BLaER1 (cell line): ENCODE data around the gene KRT80.

Experiments used
- H3K27ac ChIP-seq: shearing (Covaris generic); formaldehyde crosslinking; 2 replicates; pipeline ENCODE4 v1.8.1; 2022
- H3K27me3 ChIP-seq: shearing (Covaris generic); formaldehyde crosslinking; 2 replicates; pipeline ENCODE4 v1.8.1; 2022
- H3K36me3 ChIP-seq: shearing (Covaris generic); formaldehyde crosslinking; 2 replicates; pipeline ENCODE4 v1.8.1; 2022
- H3K4me1 ChIP-seq: shearing (Covaris generic); formaldehyde crosslinking; 2 replicates; pipeline ENCODE4 v1.8.1; 2022
- H3K4me2 ChIP-seq: shearing (Covaris generic); formaldehyde crosslinking; 2 replicates; pipeline ENCODE4 v1.8.1; 2022
- H3K4me3 ChIP-seq: shearing (Covaris generic); formaldehyde crosslinking; 2 replicates; pipeline ENCODE4 v1.8.1; 2022
- H3K9ac ChIP-seq: shearing (Covaris generic); formaldehyde crosslinking; 2 replicates; pipeline ENCODE4 v1.8.1; 2022
- H3K9me3 ChIP-seq: shearing (Covaris generic); formaldehyde crosslinking; 2 replicates; pipeline ENCODE4 v1.8.1; 2022
- H4K20me1 ChIP-seq: shearing (Covaris generic); formaldehyde crosslinking; 2 replicates; pipeline ENCODE4 v1.8.1; 2022
- Cebpa-rat ChIP-seq: shearing (Covaris generic); IDR thresholded peaks from 2 replicates; pipeline ENCODE4 v1.8.1; 2022

KRT80 gene

GRCh38 chr12:52156757-52157565 lies 34.9 kb downstream of the KRT80 start:
- no peaks in the 10 kb centered on the region for H4K20me1 ChIP-seq
- peaks cover 7% of the 10 kb centered on the region for H3K4me1 ChIP-seq
- no peaks in the 10 kb centered on the region for H3K27me3 ChIP-seq
- H3K4me3 ChIP-seq = no peak overlapping the region
- TF ChIP-seq Cebpa-rat = no peak
- no peak overlapping the region for H3K9ac ChIP-seq
- H3K9me3 ChIP-seq = no peaks in the 10 kb centered on the region
- no peaks in the 10 kb centered on the region for H3K36me3 ChIP-seq
- no peak overlapping the region for H3K27ac ChIP-seq
- no peak overlapping the region for H3K4me2 ChIP-seq

- H3K27ac ChIP-seq = no peak overlapping the region
- no peaks in the 10 kb centered on the region for H4K20me1 ChIP-seq
- peaks cover 13% of the 10 kb centered on the region for H3K4me1 ChIP-seq
- no peaks in the 10 kb centered on the region for H3K36me3 ChIP-seq
- no peak overlapping the region for H3K4me2 ChIP-seq
- no peak overlapping the region for H3K4me3 ChIP-seq
- no peaks in the 10 kb centered on the region for H3K27me3 ChIP-seq
- no peaks in the 10 kb centered on the region for H3K9me3 ChIP-seq
- H3K9ac ChIP-seq = no peak overlapping the region
- TF ChIP-seq Cebpa-rat = no peak
Observed at GRCh38 chr12:52156311-52156710, 35.5 kb downstream of the KRT80 start.

GRCh38 chr12:52155048-52155868 lies 36.6 kb downstream of the KRT80 start:
- Histone ChIP-seq H3K27me3 (no peaks in the 10 kb centered on the region), H3K27ac (no peak overlapping the region), H3K9me3 (no peaks in the 10 kb centered on the region), H3K4me1 (peaks cover 19% of the 10 kb centered on the region), H3K4me2 (no peak overlapping the region), H3K9ac (no peak overlapping the region), H3K36me3 (no peaks in the 10 kb centered on the region), H3K4me3 (no peak overlapping the region), H4K20me1 (no peaks in the 10 kb centered on the region)
- no peak for TF ChIP-seq Cebpa-rat

GRCh38 chr12:52152905-52153317 lies 38.9 kb downstream of the KRT80 start:
- H3K4me2 ChIP-seq = peak overlapping the region; percentile 65; the same call in 1 of the 2 replicates

GRCh38 chr12:52151837-52152783 lies 39.7 kb downstream of the KRT80 start:
- H3K27ac ChIP-seq = no peak overlapping the region
- no peak for TF ChIP-seq Cebpa-rat
- H3K9ac ChIP-seq = no peak overlapping the region; the same call in 1 of the 2 replicates
- no peaks in the 10 kb centered on the region for H3K36me3 ChIP-seq
- H4K20me1 ChIP-seq = no peaks in the 10 kb centered on the region
- H3K4me3 ChIP-seq = peak overlapping the region; percentile 54
- H3K4me2 ChIP-seq = peak overlapping the region; percentile 65
- no peaks in the 10 kb centered on the region for H3K9me3 ChIP-seq
- H3K27me3 ChIP-seq = no peaks in the 10 kb centered on the region
- peaks cover 35% of the 10 kb centered on the region for H3K4me1 ChIP-seq

More at GRCh38 chr12:52152905-52153317, 38.9 kb downstream of the KRT80 start:
- Histone ChIP-seq H3K4me3 (no peak overlapping the region), H3K36me3 (no peaks in the 10 kb centered on the region), H3K4me1 (peaks cover 30% of the 10 kb centered on the region), H3K9me3 (no peaks in the 10 kb centered on the region), H3K27me3 (no peaks in the 10 kb centered on the region), H3K27ac (no peak overlapping the region), H3K9ac (no peak overlapping the region), H4K20me1 (no peaks in the 10 kb centered on the region)
- no peak for TF ChIP-seq Cebpa-rat

GRCh38 chr12:52151153-52151836 lies 40.5 kb downstream of the KRT80 start:
- Histone ChIP-seq H3K4me1 (peaks cover 35% of the 10 kb centered on the region), H3K9me3 (no peaks in the 10 kb centered on the region), H3K27ac (no peak overlapping the region), H4K20me1 (no peaks in the 10 kb centered on the region), H3K4me3 (no peak overlapping the region), H3K27me3 (no peaks in the 10 kb centered on the region), H3K4me2 (peak overlapping the region; percentile 65), H3K36me3 (no peaks in the 10 kb centered on the region), H3K9ac (no peak overlapping the region)
- no peak for TF ChIP-seq Cebpa-rat

GRCh38 chr12:52149651-52150241 lies 42.1 kb downstream of the KRT80 start:
- Histone ChIP-seq H3K27ac (no peak overlapping the region), H4K20me1 (no peaks in the 10 kb centered on the region), H3K4me2 (no peak overlapping the region), H3K9me3 (no peaks in the 10 kb centered on the region), H3K9ac (no peak overlapping the region), H3K27me3 (no peaks in the 10 kb centered on the region), H3K4me3 (no peak overlapping the region), H3K4me1 (peaks cover 35% of the 10 kb centered on the region), H3K36me3 (no peaks in the 10 kb centered on the region)
- no peak for TF ChIP-seq Cebpa-rat

GRCh38 chr12:52149182-52149641 lies 42.6 kb downstream of the KRT80 start:
- Histone ChIP-seq H3K9ac (no peak overlapping the region), H3K4me2 (no peak overlapping the region), H3K4me1 (peaks cover 35% of the 10 kb centered on the region), H3K9me3 (no peaks in the 10 kb centered on the region), H3K27ac (no peak overlapping the region), H3K4me3 (no peak overlapping the region), H3K27me3 (no peaks in the 10 kb centered on the region), H4K20me1 (no peaks in the 10 kb centered on the region), H3K36me3 (no peaks in the 10 kb centered on the region)
- TF ChIP-seq Cebpa-rat = no peak
